Endothelial cell of umbilical vein (primary cell): Measurements from ENCODE around the gene CSGALNACT2. TPM values are rescaled to one million over a fixed set of nuclear protein-coding genes. Genes with fewer than 3 reads are reported as not detected.

Source experiments
- BruUV-seq: library from RNA; stranded (reverse); fragments of 400-500 nt; replicated peaks from 2 replicates; lab custom pipeline; 2021; lab: Mats Ljungman, UMichigan
- CTCF ChIA-PET: fragments of 300-600, 350-600 bp; sonication (Branson Sonifier 250); formaldehyde crosslinking; loops from one replicate; lab custom pipeline; 2021; ENCODE audit warnings: antibody characterized with exemption, inconsistent platforms; lab: Charles Lee
- POLR2A ChIA-PET: fragments of 300-600, 350-600 bp; sonication (Branson Sonifier 250); formaldehyde crosslinking; loops from one replicate; lab custom pipeline; 2021; ENCODE audit warnings: antibody characterized with exemption, inconsistent platforms; lab: Charles Lee
- DNase-seq: peaks from one replicate; pipeline ENCODE4 v3.0.0-alpha.2; 2011; ENCODE audit warnings: low read depth, low spot score
- FAIRE-seq: peaks from 2 replicates; lab custom pipeline; 2011; peaks lifted over from hg19 to GRCh38; lab: Jason Lieb, UNC
- H2AFZ ChIP-seq: 2 replicates; pipeline ENCODE4 v1.6.0; 2012; ENCODE audit warnings: low read depth, low read length, control low read depth, inconsistent platforms
- H3K27ac ChIP-seq: 2 replicates; pipeline ENCODE4 v1.5.1; 2011; ENCODE audit warnings: low read depth, mild to moderate bottlenecking, control low read depth, low read length, moderate library complexity; ENCODE audit not compliant: insufficient read depth
- H3K27me3 ChIP-seq, 2 experiments: 2 replicates each; pipeline versions ENCODE4 v1.6.0 to v1.6.1; 2011; ENCODE audit warnings: low read length in 2 of 2, mixed read lengths in 1 of 2; ENCODE audit not compliant: control insufficient read depth in 2 of 2, insufficient read depth in 2 of 2
- H3K36me3 ChIP-seq, 2 experiments: 2 replicates in 1 of 2; 3 replicates in 1 of 2; pipeline ENCODE4 v1.5.1; 2011; ENCODE audit warnings: low read length in 2 of 2, mild to moderate bottlenecking in 1 of 2, moderate library complexity in 1 of 2; ENCODE audit not compliant: control insufficient read depth in 2 of 2, insufficient read depth in 2 of 2; ENCODE audit errors: extremely low read depth in 1 of 2
- H3K4me1 ChIP-seq: 3 replicates; pipeline ENCODE4 v1.5.1; 2011; ENCODE audit warnings: mild to moderate bottlenecking, low read length; ENCODE audit not compliant: control insufficient read depth, insufficient read depth; ENCODE audit errors: extremely low read depth
- H3K4me2 ChIP-seq: 2 replicates; pipeline ENCODE4 v1.6.1; 2011; ENCODE audit warnings: low read length, control low read depth, mixed read lengths; ENCODE audit not compliant: insufficient read depth
- H3K4me3 ChIP-seq, 3 experiments: fragments of 200-600 bp in 1 of 3; sonication (generic), shearing (Covaris generic) in 1 of 3; replicated peaks in 1 of 3; 2 replicates each; pipeline ENCODE4 v1.5.1; 2011 to 2016; ENCODE audit warnings: control low read depth in 3 of 3, low read length in 3 of 3, mild to moderate bottlenecking in 2 of 3, inconsistent platforms in 1 of 3, low read depth in 1 of 3, moderate library complexity in 1 of 3; ENCODE audit not compliant: insufficient read depth in 1 of 3
- H3K79me2 ChIP-seq: 2 replicates; pipeline ENCODE4 v1.6.0; 2012; ENCODE audit warnings: low read length, inconsistent platforms; ENCODE audit not compliant: control insufficient read depth, insufficient read depth
- H3K9ac ChIP-seq: replicated peaks from 2 replicates; pipeline ENCODE3; 2011; ENCODE audit warnings: low read length, control low read depth; ENCODE audit not compliant: insufficient read depth; ENCODE audit errors: extremely low read depth
- H3K9me1 ChIP-seq: replicated peaks from 3 replicates; pipeline ENCODE4 v1.6.0; 2011; ENCODE audit warnings: mild to moderate bottlenecking, low read length; ENCODE audit not compliant: control insufficient read depth, insufficient read depth; ENCODE audit errors: extremely low read depth
- H3K9me3 ChIP-seq: replicated peaks from 2 replicates; pipeline ENCODE4 v1.5.1; 2012; ENCODE audit warnings: low read length, inconsistent platforms; ENCODE audit not compliant: control insufficient read depth, insufficient read depth
- H4K20me1 ChIP-seq: replicated peaks from 2 replicates; pipeline ENCODE3; 2011; ENCODE audit warnings: mild to moderate bottlenecking, low read length; ENCODE audit not compliant: control insufficient read depth, insufficient read depth; ENCODE audit errors: extremely low read depth
- CTCF ChIP-seq, 2 donors: IDR thresholded peaks; 1 replicate in 1 of 2; 2 replicates in 1 of 2; pipeline ENCODE4 v1.5.1; 2011; ENCODE audit warnings: low read length in 2 of 2, mild to moderate bottlenecking in 2 of 2, moderate library complexity in 2 of 2, control low read depth in 1 of 2, inconsistent platforms in 1 of 2, low read depth in 1 of 2; ENCODE audit not compliant: insufficient read depth in 1 of 2; ENCODE audit errors: extremely low read depth in 1 of 2
- EZH2 ChIP-seq: IDR thresholded peaks from 2 replicates; pipeline ENCODE4 v1.6.1; 2012; ENCODE audit warnings: borderline replicate concordance, low read depth, mild to moderate bottlenecking, moderate library complexity, low read length, inconsistent platforms; ENCODE audit not compliant: severe bottlenecking
- FOS ChIP-seq: IDR thresholded peaks from 2 replicates; pipeline ENCODE4 v1.6.1; 2011; ENCODE audit warnings: mild to moderate bottlenecking, low read length, moderate library complexity, borderline replicate concordance; ENCODE audit not compliant: insufficient read depth
- GATA2 ChIP-seq: IDR thresholded peaks from 2 replicates; pipeline ENCODE4 v1.7.0; 2011; ENCODE audit warnings: low read depth, mild to moderate bottlenecking, moderate library complexity, mixed read lengths, low read length; ENCODE audit not compliant: insufficient read length, insufficient read depth
- JUN ChIP-seq: IDR thresholded peaks from 2 replicates; pipeline ENCODE4 v1.6.1; 2011; ENCODE audit warnings: borderline replicate concordance, low read depth; ENCODE audit not compliant: insufficient read length, insufficient read depth
- MAX ChIP-seq: IDR thresholded peaks from 2 replicates; pipeline ENCODE4 v1.6.1; 2011; ENCODE audit not compliant: insufficient read depth, insufficient read length
- MYC ChIP-seq: IDR thresholded peaks from one replicate; pipeline ENCODE4 v1.6.1; 2011; ENCODE audit warnings: mild to moderate bottlenecking, low read depth, low read length
- POLR2A ChIP-seq: IDR thresholded peaks from 2 replicates; pipeline ENCODE4 v1.6.1; 2012; ENCODE audit warnings: low read depth, mild to moderate bottlenecking, control low read depth, low read length
- POLR2AphosphoS5 ChIP-seq: IDR thresholded peaks from 2 replicates; pipeline ENCODE4 v1.6.1; 2012; ENCODE audit warnings: low read depth, mild to moderate bottlenecking, control low read depth, low read length, moderate library complexity; ENCODE audit not compliant: insufficient read depth
- dilution Hi-C: fragments of 300-500 bp; cut with MboI; formaldehyde crosslinking; loops from one replicate; pipeline ENCODE4 v1.15.0; 2019; ENCODE audit warnings: low sequenced_read_pairs; ENCODE audit not compliant: extremely low pct_ligation_motif_present
- intact Hi-C: fragments of 100-400 bp; cut with micrococcal nuclease; formaldehyde crosslinking; loops from one replicate; pipeline ENCODE4 v1.10.0; 2022
- polyA plus RNA-seq, 4 experiments: library from polyadenylated mRNA; depleted of rRNA in 3 of 4; stranded (reverse) in 3 of 4; unstranded in 1 of 4; fragments of >200 nt; gene quantifications; 2 replicates each; pipeline versions ENCODE4 v1.2.1 to v1.2.3, GENCODE V29; 2011 to 2012; ENCODE audit warnings: missing spikeins in 1 of 4
- total RNA-seq: library from RNA; stranded (reverse); gene quantifications from 2 replicates; pipeline ENCODE4 v1.2.3, GENCODE V29; 2021

The CSGALNACT2 gene
- total and polyA plus RNA-seq, 2 donors (not counting 3 experiments of a cell fraction or from before 2014, with no cell fraction given): 9.7 to 17.7 TPM

- no peak overlapping the region for H3K4me2 ChIP-seq
- H3K9me1 ChIP-seq: no peaks in the 10 kb centered on the region
- intact Hi-C loops (no loop called here), dilution Hi-C loops (no loop called here)
- H3K4me3 ChIP-seq: no peak overlapping the region
- H3K27ac ChIP-seq: no peak overlapping the region
- H3K9me3 ChIP-seq: no peaks in the 10 kb centered on the region
- no TSS peak for BruUV-seq
- no peak for TF ChIP-seq FOS
- TF ChIP-seq POLR2AphosphoS5: no peak
- TF ChIP-seq JUN: no peak
- no peak for TF ChIP-seq EZH2
- no peak for TF ChIP-seq MAX
- no peak for TF ChIP-seq GATA2
- TF ChIP-seq POLR2A: no peak
- no peak for TF ChIP-seq CTCF (IDR thresholded peaks at IDR 0.05; ENCODE audit: extremely low read depth in 1 of 2, insufficient read depth in 1 of 2, low read depth in 1 of 2, low read length in 2 of 2)
- TF ChIP-seq MYC: no peak
- H3K9ac ChIP-seq: no peak overlapping the region
- CTCF ChIA-PET: no interaction called here
- H3K36me3 ChIP-seq: no peaks in the 10 kb centered on the region
- DNase-seq (no peak), FAIRE-seq (no peak)
- no peaks in the 10 kb centered on the region for H4K20me1 ChIP-seq
- no peak overlapping the region for H2AFZ ChIP-seq
- H3K4me1 ChIP-seq: peaks cover 3% of the 10 kb centered on the region
- POLR2A ChIA-PET: interaction anchor here (0.6 kb wide), 1 partner anchor 351 kb away, joined by 10 read pairs; no protein-coding TSS in a partner anchor
- no peaks in the 10 kb centered on the region for H3K27me3 ChIP-seq
- H3K79me2 ChIP-seq: no peaks in the 10 kb centered on the region
Measured at GRCh38 chr10:43117777-43118583, 20.3 kb upstream of the CSGALNACT2 start.
